Measurements from ENCODE around the gene SEC24A.

DNA sequence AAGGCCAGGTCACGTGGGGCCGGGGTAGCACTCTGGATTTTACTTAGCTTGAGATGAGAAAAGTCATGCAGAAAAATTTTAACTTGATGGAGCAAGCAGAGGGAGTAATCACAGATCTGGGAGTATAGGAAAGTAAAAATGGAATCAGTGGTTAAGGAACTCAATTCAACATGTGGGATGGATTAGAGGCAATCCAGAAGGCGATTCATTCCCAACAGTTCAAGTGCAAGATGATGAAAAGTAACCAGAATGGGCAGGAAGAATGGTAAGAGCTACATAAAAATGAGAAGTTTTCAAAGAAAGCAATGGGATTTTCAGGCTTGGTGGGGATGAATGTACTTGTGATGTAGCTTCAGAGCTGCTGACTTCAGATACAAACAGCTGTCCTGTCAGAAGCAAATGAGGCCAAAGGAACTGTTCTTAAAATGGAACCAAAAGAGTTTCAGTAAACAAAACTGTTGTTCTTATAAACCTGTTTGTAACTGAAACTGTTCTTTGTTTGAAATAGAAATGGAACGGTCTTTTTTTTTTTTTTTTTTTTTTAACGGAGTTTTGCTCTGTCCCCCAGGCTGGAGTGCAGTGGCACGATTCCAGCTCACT is 5.6 kb upstream of the SEC24A start:
- TF ChIP-seq, protein P1, sequence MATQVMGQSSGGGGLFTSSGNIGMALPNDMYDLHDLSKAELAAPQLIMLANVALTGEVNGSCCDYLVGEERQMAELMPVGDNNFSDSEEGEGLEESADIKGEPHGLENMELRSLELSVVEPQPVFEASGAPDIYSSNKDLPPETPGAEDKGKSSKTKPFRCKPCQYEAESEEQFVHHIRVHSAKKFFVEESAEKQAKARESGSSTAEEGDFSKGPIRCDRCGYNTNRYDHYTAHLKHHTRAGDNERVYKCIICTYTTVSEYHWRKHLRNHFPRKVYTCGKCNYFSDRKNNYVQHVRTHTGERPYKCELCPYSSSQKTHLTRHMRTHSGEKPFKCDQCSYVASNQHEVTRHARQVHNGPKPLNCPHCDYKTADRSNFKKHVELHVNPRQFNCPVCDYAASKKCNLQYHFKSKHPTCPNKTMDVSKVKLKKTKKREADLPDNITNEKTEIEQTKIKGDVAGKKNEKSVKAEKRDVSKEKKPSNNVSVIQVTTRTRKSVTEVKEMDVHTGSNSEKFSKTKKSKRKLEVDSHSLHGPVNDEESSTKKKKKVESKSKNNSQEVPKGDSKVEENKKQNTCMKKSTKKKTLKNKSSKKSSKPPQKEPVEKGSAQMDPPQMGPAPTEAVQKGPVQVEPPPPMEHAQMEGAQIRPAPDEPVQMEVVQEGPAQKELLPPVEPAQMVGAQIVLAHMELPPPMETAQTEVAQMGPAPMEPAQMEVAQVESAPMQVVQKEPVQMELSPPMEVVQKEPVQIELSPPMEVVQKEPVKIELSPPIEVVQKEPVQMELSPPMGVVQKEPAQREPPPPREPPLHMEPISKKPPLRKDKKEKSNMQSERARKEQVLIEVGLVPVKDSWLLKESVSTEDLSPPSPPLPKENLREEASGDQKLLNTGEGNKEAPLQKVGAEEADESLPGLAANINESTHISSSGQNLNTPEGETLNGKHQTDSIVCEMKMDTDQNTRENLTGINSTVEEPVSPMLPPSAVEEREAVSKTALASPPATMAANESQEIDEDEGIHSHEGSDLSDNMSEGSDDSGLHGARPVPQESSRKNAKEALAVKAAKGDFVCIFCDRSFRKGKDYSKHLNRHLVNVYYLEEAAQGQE (IDR thresholded peaks at IDR 0.05), result no peak
- TF ChIP-seq, protein P2, sequence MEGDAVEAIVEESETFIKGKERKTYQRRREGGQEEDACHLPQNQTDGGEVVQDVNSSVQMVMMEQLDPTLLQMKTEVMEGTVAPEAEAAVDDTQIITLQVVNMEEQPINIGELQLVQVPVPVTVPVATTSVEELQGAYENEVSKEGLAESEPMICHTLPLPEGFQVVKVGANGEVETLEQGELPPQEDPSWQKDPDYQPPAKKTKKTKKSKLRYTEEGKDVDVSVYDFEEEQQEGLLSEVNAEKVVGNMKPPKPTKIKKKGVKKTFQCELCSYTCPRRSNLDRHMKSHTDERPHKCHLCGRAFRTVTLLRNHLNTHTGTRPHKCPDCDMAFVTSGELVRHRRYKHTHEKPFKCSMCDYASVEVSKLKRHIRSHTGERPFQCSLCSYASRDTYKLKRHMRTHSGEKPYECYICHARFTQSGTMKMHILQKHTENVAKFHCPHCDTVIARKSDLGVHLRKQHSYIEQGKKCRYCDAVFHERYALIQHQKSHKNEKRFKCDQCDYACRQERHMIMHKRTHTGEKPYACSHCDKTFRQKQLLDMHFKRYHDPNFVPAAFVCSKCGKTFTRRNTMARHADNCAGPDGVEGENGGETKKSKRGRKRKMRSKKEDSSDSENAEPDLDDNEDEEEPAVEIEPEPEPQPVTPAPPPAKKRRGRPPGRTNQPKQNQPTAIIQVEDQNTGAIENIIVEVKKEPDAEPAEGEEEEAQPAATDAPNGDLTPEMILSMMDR (IDR thresholded peaks at IDR 0.05; ENCODE audit: low read depth, low read length, missing input control), result no peak
- TF ChIP-seq MAX (IDR thresholded peaks at IDR 0.05) (no peak), YY1 (IDR thresholded peaks at IDR 0.05) (no peak), NR2F2 (IDR thresholded peaks at IDR 0.05) (no peak), SP1 (IDR thresholded peaks at IDR 0.05) (no peak), GABPA (IDR thresholded peaks at IDR 0.05 in 1 of 2, conservative IDR thresholded peaks at IDR 0.05 in 1 of 2) (no peak), TAF1 (conservative IDR thresholded peaks at IDR 0.05) (no peak), RXRA (IDR thresholded peaks at IDR 0.05) (no peak), EGR1 (IDR thresholded peaks at IDR 0.05; ENCODE audit: low read depth in 2 of 2) (no peak), ZBTB33 (IDR thresholded peaks at IDR 0.05) (no peak)
- TF ChIP-seq, protein P3, sequence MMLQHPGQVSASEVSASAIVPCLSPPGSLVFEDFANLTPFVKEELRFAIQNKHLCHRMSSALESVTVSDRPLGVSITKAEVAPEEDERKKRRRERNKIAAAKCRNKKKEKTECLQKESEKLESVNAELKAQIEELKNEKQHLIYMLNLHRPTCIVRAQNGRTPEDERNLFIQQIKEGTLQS (IDR thresholded peaks at IDR 0.05), result no peak
